NCI-H2107 treated with DMSO at 0.1 percent for 48 hours (cell line): ENCODE measurements around the gene RAB33A.
"Not testable (repeated sequence)": the region's sequence is repeated elsewhere in the genome, so short reads cannot be mapped to it uniquely, and the experiment has no call there.

ENCODE experiments used
- DNase-seq: peaks from one replicate; lab custom pipeline; 2025; ENCODE audit not compliant: unreplicated experiment; lab: John Stamatoyannopoulos, UW

Gene RAB33A

DNA sequence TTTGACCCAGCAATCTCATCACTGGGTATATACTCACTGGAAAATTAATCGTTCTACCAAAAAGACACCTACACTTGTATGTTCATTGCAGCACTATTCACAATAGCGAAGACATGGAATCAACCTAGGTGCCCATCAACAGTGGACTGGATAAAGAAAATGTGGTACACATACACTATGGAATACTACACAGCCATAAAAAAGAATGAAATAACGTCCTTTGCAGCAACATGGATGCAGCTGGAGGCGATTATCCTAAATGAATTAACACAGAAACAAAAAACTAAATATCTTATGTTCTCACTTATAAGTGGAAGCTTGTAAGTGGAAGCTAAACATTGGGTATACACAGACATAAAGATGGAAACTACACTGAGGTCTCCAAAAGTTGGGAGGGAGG lies 59.4 kb downstream of the RAB33A start:
- not testable (repeated sequence) for DNase-seq
